Muscle layer of duodenum (tissue), 2 donors: Measurements from ENCODE around the gene VEGFD.

Source experiments
- H3K27ac ChIP-seq: one replicate; pipeline ENCODE4 v1.7.0; 2013; ENCODE audit warnings: mild to moderate bottlenecking, low read length
- H3K27me3 ChIP-seq: one replicate; pipeline ENCODE4 v1.7.0; 2013; ENCODE audit warnings: low read depth, mild to moderate bottlenecking, control low read depth, low read length
- H3K36me3 ChIP-seq, 2 donors: one replicate each; pipeline ENCODE4 v1.7.0; 2013; ENCODE audit warnings: low read length in 2 of 2, control low read depth in 1 of 2, mild to moderate bottlenecking in 1 of 2; ENCODE audit not compliant: insufficient read depth in 2 of 2, control insufficient read depth in 1 of 2
- H3K4me1 ChIP-seq, 2 donors: one replicate each; pipeline ENCODE4 v1.7.0; 2013; ENCODE audit warnings: low read length in 2 of 2, mild to moderate bottlenecking in 2 of 2, control low read depth in 1 of 2, moderate library complexity in 1 of 2; ENCODE audit not compliant: insufficient read depth in 2 of 2, control insufficient read depth in 1 of 2
- H3K4me3 ChIP-seq, 2 donors: one replicate each; pipeline ENCODE4 v1.7.0; 2013; ENCODE audit warnings: low read length in 2 of 2, low read depth in 1 of 2, mild to moderate bottlenecking in 1 of 2
- H3K9me3 ChIP-seq, 2 donors: one replicate each; pipeline ENCODE4 v1.7.0; 2013; ENCODE audit warnings: low read length in 2 of 2, control low read depth in 1 of 2, mild to moderate bottlenecking in 1 of 2; ENCODE audit not compliant: control insufficient read depth in 1 of 2
- donor health status: healthy.

VEGFD gene

DNA sequence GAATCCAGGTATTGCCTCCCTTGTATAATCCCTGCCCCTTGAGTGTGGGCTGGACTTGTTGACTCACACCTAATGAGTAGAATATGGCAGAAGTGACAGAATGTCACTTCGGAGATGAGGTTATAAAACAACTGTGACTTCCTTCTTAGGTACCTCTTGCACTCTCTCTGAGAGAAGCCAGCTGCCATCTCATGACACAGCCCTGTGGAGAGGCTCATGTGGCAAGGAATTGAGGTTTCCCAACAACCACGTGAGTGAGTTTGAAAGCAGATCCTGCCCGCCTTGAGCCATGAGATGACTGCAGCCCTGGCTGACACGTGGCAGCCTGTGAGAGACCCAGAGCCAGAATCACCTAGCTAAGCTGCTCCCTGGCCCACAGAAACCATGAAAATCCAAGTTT lies 82.3 kb downstream of the VEGFD start:
- H3K4me1 ChIP-seq = no peaks in the 10 kb centered on the region
- no peak overlapping the region for H3K4me3 ChIP-seq
- H3K27ac ChIP-seq = no peak overlapping the region
- H3K9me3 ChIP-seq = no peaks in the 10 kb centered on the region
- H3K27me3 ChIP-seq = no peaks in the 10 kb centered on the region
- H3K36me3 ChIP-seq = no peaks in the 10 kb centered on the region

DNA sequence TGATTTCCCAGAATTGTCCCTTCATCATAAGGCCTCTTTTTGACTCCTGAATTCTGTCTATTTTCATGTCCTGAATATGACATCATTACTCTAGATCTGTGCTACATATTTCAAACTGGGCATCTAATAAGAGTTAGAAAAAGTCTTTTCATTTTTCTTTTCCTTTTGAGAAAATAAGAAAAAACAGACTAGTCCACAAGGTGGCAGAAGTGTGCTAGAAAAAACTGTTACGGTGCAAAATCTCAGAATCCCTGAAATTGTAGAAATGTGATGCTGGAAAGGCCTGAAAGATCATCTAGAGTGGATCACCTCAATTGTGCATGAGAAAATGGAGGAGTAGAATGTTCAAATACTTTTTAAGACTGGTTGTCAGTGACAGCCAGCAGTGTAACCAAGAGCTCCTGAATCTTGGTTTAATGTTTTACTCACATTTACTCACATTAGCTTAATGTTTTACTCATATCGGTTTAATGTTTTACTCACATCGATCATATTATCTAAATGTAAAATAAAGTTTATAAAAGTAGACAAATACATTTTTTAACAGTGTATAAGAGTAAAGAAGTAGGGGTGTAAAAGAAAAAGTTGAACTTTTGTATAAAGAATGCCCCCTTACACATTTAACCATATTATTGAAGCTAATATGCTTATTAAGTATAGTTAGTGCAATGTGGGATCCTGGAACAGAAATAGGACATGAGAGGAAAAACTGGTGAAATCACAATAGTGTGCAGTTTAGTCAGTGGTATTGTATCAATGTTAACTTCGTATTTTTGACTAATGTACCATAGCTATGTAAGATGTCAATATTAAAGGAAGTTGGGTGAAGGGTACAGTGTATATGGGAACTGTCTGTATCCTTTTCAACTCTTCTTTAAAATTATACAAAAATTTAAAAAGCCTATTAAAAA lies 84.0 kb downstream of the VEGFD start:
- Histone ChIP-seq H3K27me3 (no peaks in the 10 kb centered on the region), H3K4me1 (no peaks in the 10 kb centered on the region), H3K4me3 (no peak overlapping the region), H3K27ac (no peak overlapping the region), H3K9me3 (no peaks in the 10 kb centered on the region), H3K36me3 (no peaks in the 10 kb centered on the region)

DNA sequence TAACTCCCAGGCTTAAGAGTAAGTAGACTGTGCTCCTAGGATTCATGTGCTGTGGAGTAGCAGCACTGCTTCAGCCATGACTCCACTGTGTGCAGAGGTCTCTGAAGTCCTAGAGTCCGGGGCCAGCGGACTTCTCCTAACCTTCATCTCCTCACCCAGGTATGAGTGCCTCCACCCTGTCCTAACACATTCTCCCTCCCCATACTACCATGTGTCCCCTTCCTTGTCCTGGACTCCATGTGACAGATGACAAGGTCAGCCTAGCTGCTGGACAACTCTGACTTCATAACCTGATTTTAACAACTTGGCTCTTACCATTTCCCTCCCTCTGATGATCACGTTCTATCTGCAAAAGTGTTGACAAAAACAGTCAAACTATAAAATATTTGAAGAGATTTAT lies 85.4 kb downstream of the VEGFD start:
- no peaks in the 10 kb centered on the region for H3K4me1 ChIP-seq
- peak overlapping the region; percentile 39 for H3K27ac ChIP-seq
- H3K9me3 ChIP-seq = no peaks in the 10 kb centered on the region
- no peaks in the 10 kb centered on the region for H3K36me3 ChIP-seq
- H3K27me3 ChIP-seq = no peaks in the 10 kb centered on the region
- H3K4me3 ChIP-seq = no peak overlapping the region

DNA sequence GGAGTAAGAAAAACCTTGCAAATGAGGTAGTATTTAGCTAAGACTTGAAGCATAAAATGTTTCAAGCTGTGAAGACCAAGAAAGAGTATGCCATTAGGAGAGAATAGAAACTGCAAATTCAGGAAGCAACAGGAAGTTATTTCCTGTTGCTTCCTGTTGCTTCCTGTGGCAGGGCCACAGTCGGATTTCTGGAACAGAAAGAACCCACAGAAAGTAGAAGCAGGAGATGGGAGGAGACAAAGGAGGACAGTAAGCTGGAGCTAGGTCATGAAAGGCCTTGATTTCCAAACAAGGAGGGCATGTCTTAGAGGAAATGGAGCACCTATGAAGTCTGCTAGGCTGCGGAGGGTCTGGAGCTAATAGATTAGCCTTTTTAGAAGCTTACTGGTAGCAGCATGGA lies 86.0 kb downstream of the VEGFD start:
- peak overlapping the region; percentile 39 for H3K27ac ChIP-seq
- H3K4me3 ChIP-seq = no peak overlapping the region
- H3K27me3 ChIP-seq = no peaks in the 10 kb centered on the region
- H3K9me3 ChIP-seq = no peaks in the 10 kb centered on the region
- H3K36me3 ChIP-seq = no peaks in the 10 kb centered on the region
- H3K4me1 ChIP-seq = no peaks in the 10 kb centered on the region
